ENCODE measurements around the gene TMX3.

GRCh38 chr18:68713796-68714195 lies 1.1 kb downstream of the TMX3 start:
- TF ChIP-seq CTCF (conservative IDR thresholded peaks at IDR 0.05 in 1 of 2, IDR thresholded peaks at IDR 0.05 in 1 of 2; ENCODE audit: low read depth in 1 of 2, low read length in 2 of 2) (no peak), EZH2 (IDR thresholded peaks at IDR 0.05; ENCODE audit: low read length, missing control alignments) (no peak)

Data from fibroblast of lung (primary cell).